PFSK-1 (cell line): ENCODE results near the gene NIM1K.

Source experiments
- FOXP2 ChIP-seq: optimal IDR thresholded peaks from 2 replicates; pipeline ENCODE3; 2011; ENCODE audit warnings: borderline replicate concordance, control low read depth, inconsistent platforms; ENCODE audit not compliant: insufficient read depth; ENCODE audit errors: extremely low read length, extremely low read depth
- POLR2AphosphoS5 ChIP-seq: IDR thresholded peaks from 2 replicates; pipeline ENCODE4 v1.6.1; 2012; ENCODE audit warnings: low read depth, mild to moderate bottlenecking, control low read depth, low read length, moderate library complexity
- SIN3A ChIP-seq: IDR thresholded peaks from 2 replicates; pipeline ENCODE4 v1.6.1; 2012; ENCODE audit warnings: mild to moderate bottlenecking, low read length, moderate library complexity, borderline replicate concordance; ENCODE audit not compliant: insufficient read depth
- TAF1 ChIP-seq: IDR thresholded peaks from 2 replicates; pipeline ENCODE4 v1.6.1; 2012; ENCODE audit warnings: low read length, control low read depth, borderline replicate concordance; ENCODE audit not compliant: insufficient read depth
- TF ChIP-seq, protein P1 (sequence below), 2 experiments: IDR thresholded peaks; 2 replicates each; pipeline versions ENCODE4 v1.6.1 to v1.8.0; 2011 to 2012; ENCODE audit warnings: low read depth in 2 of 2, low read length in 2 of 2, control low read depth in 1 of 2, inconsistent platforms in 1 of 2, mild to moderate bottlenecking in 1 of 2, moderate library complexity in 1 of 2; ENCODE audit not compliant: insufficient read depth in 1 of 2

NIM1K gene

DNA sequence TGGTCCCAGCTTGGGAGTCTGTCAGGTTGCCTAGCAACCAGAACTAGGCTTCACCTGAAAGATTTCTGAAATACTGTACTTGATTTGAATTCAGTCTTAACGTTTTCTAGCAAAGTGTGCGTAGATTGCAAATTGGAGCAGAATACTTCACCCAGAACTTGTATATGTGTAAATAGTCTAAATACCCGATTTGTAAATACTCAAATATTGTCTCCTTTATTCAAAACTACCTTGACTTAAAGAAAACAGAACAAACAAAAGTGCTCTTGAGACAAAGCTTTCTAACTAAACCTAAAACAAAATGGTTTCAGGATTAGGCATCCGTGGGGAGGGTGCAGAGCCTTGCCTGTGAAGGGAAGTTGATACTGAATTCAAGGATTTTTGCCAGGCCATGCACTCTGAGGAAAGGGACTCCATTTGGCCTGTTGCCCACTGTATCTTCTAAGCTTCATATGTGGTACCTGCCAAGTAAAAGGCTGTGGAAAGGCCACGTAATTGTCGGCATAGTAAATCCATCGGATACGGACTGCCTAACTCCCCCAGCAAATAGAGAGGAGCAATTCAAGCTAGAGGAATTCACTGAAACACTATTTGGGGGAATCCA, 121.9 kb downstream of the NIM1K start:
- TF ChIP-seq TAF1, result no peak
- no peak for TF ChIP-seq SIN3A
- no peak for TF ChIP-seq FOXP2
- TF ChIP-seq POLR2AphosphoS5, result no peak

DNA sequence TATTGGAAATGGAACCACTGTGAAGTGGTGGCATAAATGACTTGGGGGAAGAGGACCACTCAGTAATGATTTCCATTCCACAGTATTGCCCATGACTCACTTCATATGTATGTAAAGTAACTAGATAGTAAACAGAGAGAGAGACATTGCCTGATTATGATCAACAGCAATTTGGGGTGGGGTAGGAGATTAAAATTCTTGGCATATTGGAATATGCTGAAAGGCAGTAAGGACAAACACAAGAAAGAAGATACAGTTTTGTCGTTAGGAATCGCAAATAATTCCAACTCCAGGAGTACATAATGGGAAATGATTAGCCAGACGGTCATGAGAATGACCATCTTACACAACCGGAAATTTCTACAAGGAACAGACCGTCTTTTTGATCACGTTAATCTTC, 122.7 kb downstream of the NIM1K start:
- no peak for TF ChIP-seq SIN3A
- TF ChIP-seq, protein P1, sequence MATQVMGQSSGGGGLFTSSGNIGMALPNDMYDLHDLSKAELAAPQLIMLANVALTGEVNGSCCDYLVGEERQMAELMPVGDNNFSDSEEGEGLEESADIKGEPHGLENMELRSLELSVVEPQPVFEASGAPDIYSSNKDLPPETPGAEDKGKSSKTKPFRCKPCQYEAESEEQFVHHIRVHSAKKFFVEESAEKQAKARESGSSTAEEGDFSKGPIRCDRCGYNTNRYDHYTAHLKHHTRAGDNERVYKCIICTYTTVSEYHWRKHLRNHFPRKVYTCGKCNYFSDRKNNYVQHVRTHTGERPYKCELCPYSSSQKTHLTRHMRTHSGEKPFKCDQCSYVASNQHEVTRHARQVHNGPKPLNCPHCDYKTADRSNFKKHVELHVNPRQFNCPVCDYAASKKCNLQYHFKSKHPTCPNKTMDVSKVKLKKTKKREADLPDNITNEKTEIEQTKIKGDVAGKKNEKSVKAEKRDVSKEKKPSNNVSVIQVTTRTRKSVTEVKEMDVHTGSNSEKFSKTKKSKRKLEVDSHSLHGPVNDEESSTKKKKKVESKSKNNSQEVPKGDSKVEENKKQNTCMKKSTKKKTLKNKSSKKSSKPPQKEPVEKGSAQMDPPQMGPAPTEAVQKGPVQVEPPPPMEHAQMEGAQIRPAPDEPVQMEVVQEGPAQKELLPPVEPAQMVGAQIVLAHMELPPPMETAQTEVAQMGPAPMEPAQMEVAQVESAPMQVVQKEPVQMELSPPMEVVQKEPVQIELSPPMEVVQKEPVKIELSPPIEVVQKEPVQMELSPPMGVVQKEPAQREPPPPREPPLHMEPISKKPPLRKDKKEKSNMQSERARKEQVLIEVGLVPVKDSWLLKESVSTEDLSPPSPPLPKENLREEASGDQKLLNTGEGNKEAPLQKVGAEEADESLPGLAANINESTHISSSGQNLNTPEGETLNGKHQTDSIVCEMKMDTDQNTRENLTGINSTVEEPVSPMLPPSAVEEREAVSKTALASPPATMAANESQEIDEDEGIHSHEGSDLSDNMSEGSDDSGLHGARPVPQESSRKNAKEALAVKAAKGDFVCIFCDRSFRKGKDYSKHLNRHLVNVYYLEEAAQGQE (IDR thresholded peaks at IDR 0.05; ENCODE audit: insufficient read depth in 1 of 2, low read depth in 2 of 2, low read length in 2 of 2), result no peak
- TF ChIP-seq FOXP2, result no peak
- TF ChIP-seq POLR2AphosphoS5, result no peak
- TF ChIP-seq TAF1, result no peak

DNA sequence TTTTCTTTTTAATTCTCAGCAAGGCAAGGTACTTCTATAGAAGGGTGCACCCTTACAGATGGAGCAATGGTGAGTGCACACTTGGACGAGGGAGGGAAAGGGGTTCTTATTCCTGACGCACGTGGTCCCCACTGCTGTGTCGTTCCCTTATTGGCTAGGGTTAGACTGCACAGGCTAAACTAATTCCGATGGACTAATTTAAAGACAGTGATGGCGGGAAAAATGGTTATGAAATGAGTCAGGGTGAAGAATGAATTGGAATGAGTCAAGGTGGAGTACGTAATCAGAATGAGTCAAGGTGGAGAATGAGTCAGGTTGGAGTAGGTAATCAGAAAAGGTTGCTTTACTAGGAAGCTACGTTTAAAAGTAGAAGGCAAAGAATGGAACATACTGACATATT, 123.2 kb downstream of the NIM1K start:
- no peak for TF ChIP-seq FOXP2
- no peak for TF ChIP-seq TAF1
- no peak for TF ChIP-seq SIN3A
- TF ChIP-seq, protein P1 (IDR thresholded peaks at IDR 0.05; ENCODE audit: insufficient read depth in 1 of 2, low read depth in 2 of 2, low read length in 2 of 2), result no peak
- TF ChIP-seq POLR2AphosphoS5, result no peak

DNA sequence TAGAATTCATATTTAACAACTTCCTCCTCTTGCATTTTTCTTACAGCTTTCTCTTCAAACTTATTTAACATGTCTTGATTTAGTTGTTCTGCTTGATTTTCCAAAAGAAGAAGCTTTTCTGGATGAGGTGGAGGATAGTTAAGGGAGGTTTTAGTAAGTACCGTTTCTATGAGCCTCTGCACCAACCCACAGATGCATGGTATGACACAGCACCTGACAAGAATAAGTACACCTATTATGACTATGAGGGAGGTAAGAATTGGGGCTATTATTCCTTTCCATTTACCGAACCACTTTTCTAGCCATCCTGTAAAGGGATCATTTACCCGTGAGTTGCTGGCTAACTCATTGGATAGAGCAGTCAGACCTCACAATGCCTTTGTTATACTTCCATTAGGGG, 123.7 kb downstream of the NIM1K start:
- TF ChIP-seq SIN3A (no peak), TAF1 (no peak), FOXP2 (no peak), POLR2AphosphoS5 (no peak)
- TF ChIP-seq, protein P1 (IDR thresholded peaks at IDR 0.05; ENCODE audit: insufficient read depth in 1 of 2, low read depth in 2 of 2, low read length in 2 of 2), result no peak

DNA sequence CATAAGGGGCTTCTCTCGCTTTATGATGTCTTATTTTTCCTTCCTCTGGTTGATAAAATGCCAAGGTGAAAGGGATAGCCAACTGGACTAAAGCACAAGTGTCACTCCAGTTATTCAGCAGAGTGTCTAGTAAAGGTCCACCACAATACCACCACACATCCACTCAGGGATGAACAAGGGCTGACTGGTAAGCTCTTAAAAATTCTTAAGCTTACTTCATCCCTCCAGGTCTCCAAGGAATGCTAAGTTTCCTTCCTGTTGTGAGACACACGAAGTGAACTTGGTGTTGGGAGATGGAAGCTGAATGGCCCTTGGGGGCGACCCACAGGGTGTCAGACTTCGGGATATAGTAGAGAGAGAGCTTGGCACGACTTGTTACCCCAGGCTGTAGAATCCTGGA, 124.4 kb downstream of the NIM1K start:
- TF ChIP-seq, protein P1 (IDR thresholded peaks at IDR 0.05; ENCODE audit: insufficient read depth in 1 of 2, low read depth in 2 of 2, low read length in 2 of 2), result no peak
- TF ChIP-seq POLR2AphosphoS5, result no peak
- no peak for TF ChIP-seq TAF1
- no peak for TF ChIP-seq FOXP2
- no peak for TF ChIP-seq SIN3A
